Midbrain (tissue), 1 donor: Measurements from ENCODE around the gene EDC4.
"Not testable (repeated sequence)": the region's sequence is repeated elsewhere in the genome, so short reads cannot be mapped to it uniquely, and the experiment has no call there.

Experiments
- DNase-seq: peaks from one replicate; lab custom pipeline; 2025; lab: John Stamatoyannopoulos, UW

Gene EDC4

GRCh38 chr16:67909056-67909742 is 36.3 kb downstream of the EDC4 start:
- no peak for DNase-seq

- peak; percentile 87 for DNase-seq
Measured at GRCh38 chr16:67910158-67910557, 37.3 kb downstream of the EDC4 start.

- no peak for DNase-seq
Measured at GRCh38 chr16:67914758-67915495, 42.1 kb downstream of the EDC4 start.

- not testable (repeated sequence) for DNase-seq
Measured at GRCh38 chr16:67915496-67915769, 42.6 kb downstream of the EDC4 start.

GRCh38 chr16:67915831-67916723 is 43.2 kb downstream of the EDC4 start:
- DNase-seq, result no peak

GRCh38 chr16:67917140-67917851 is 44.4 kb downstream of the EDC4 start:
- peak; percentile 65 for DNase-seq

GRCh38 chr16:67917852-67918236 is 45.0 kb downstream of the EDC4 start:
- DNase-seq, result no peak

GRCh38 chr16:67919622-67920221 is 46.9 kb downstream of the EDC4 start:
- DNase-seq, result no peak

- no peak for DNase-seq
Measured at GRCh38 chr16:67922221-67922620, 49.4 kb downstream of the EDC4 start.

- no peak for DNase-seq
Measured at GRCh38 chr16:67922740-67923139, 49.9 kb downstream of the EDC4 start.

- no peak for DNase-seq
Measured at GRCh38 chr16:67923414-67924116, 50.7 kb downstream of the EDC4 start.

GRCh38 chr16:67924140-67924906 is 51.5 kb downstream of the EDC4 start:
- no peak for DNase-seq

- peak; percentile 27 for DNase-seq
Measured at GRCh38 chr16:67926181-67926750, 53.4 kb downstream of the EDC4 start.

GRCh38 chr16:67927131-67927941 is 54.5 kb downstream of the EDC4 start:
- no peak for DNase-seq

- no peak for DNase-seq
Measured at GRCh38 chr16:67928147-67928546, 55.3 kb downstream of the EDC4 start.

- peak; percentile 71 for DNase-seq
Measured at GRCh38 chr16:67928561-67929364, 55.9 kb downstream of the EDC4 start.

- DNase-seq, result no peak
Measured at GRCh38 chr16:67930191-67930590, 57.3 kb downstream of the EDC4 start.

- DNase-seq, result no peak
Measured at GRCh38 chr16:67930678-67931211, 57.9 kb downstream of the EDC4 start.
